Immature natural killer cell (primary cell): ENCODE data around the gene TRIM74. TPM values are rescaled to one million over a fixed set of nuclear protein-coding genes. Genes with fewer than 3 reads are reported as not detected.
"Not testable (repeated sequence)": the region's sequence is repeated elsewhere in the genome, so short reads cannot be mapped to it uniquely, and the experiment has no call there.

Source experiments
- DNase-seq, 3 donors: peaks; one replicate each; pipeline ENCODE4 v3.0.0; 2022; ENCODE audit warnings: mixed read lengths in 1 of 3
- H3K27ac Mint-ChIP-seq, 6 donors: one replicate each; pipeline ENCODE4 v1.8.0; 2020; ENCODE audit warnings: mixed read lengths in 6 of 6, mild to moderate bottlenecking in 5 of 6, inconsistent platforms in 4 of 6, moderate library complexity in 3 of 6
- H3K27me3 Mint-ChIP-seq, 3 donors: one replicate each; pipeline ENCODE4 v1.8.0; 2020 to 2021; ENCODE audit warnings: low read depth in 3 of 3, mild to moderate bottlenecking in 3 of 3, mixed read lengths in 3 of 3, moderate library complexity in 3 of 3, inconsistent platforms in 1 of 3
- H3K36me3 Mint-ChIP-seq, 3 donors: one replicate each; pipeline ENCODE4 v1.8.0; 2020; ENCODE audit warnings: mixed read lengths in 3 of 3, inconsistent platforms in 2 of 3, mild to moderate bottlenecking in 2 of 3
- H3K4me1 Mint-ChIP-seq, 2 donors: one replicate each; pipeline ENCODE4 v1.8.0; 2020; ENCODE audit warnings: inconsistent platforms in 2 of 2, mild to moderate bottlenecking in 2 of 2, mixed read lengths in 2 of 2, moderate library complexity in 1 of 2
- H3K4me3 Mint-ChIP-seq, 5 donors: one replicate each; pipeline ENCODE4 v1.8.0; 2020; ENCODE audit warnings: mild to moderate bottlenecking in 5 of 5, mixed read lengths in 5 of 5, inconsistent platforms in 3 of 5, moderate library complexity in 3 of 5
- H3K9me3 Mint-ChIP-seq, 6 donors: one replicate each; pipeline ENCODE4 v1.8.0; 2020; ENCODE audit warnings: mild to moderate bottlenecking in 6 of 6, mixed read lengths in 6 of 6, inconsistent platforms in 4 of 6, moderate library complexity in 3 of 6
- polyA plus RNA-seq, 3 donors: library from polyadenylated mRNA; unstranded; fragments of 300-500 nt; fragmentation: Illumina TruSeq; gene quantifications; one replicate each; pipeline ENCODE4 v1.2.3, GENCODE V29; 2021

The TRIM74 gene
- polyA plus RNA-seq, 3 donors from 2014 or later, result not detected

DNA sequence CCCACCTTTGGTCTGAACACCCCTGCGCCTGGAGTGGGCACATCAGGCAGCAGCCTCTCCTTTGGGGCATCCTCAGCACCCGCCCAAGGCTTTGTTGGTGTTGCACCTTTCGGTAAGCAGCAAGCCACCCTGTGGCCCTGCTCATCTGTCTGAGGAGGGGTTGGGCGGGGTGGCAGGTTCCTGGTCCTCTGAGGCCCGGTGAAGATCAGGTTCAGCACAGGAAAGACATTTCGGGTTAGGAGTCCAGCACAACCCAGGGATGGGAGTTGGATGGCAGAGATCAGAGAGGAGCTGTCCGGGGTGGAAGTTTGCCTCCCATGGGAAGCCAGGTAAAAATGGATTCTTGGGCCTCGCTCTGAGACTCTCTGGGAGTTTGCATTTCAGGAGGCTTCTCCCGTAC is 23.7 kb downstream of the TRIM74 start:
- not testable (repeated sequence) for H3K36me3 Mint-ChIP-seq, H3K27me3 Mint-ChIP-seq, H3K4me3 Mint-ChIP-seq, H3K9me3 Mint-ChIP-seq, DNase-seq
- peak overlapping the region in 1 of 6 donors; percentile 7 for H3K27ac Mint-ChIP-seq
- H3K4me1 Mint-ChIP-seq, result peaks cover 12 to 18% of the 10 kb centered on the region in 2 donors

DNA sequence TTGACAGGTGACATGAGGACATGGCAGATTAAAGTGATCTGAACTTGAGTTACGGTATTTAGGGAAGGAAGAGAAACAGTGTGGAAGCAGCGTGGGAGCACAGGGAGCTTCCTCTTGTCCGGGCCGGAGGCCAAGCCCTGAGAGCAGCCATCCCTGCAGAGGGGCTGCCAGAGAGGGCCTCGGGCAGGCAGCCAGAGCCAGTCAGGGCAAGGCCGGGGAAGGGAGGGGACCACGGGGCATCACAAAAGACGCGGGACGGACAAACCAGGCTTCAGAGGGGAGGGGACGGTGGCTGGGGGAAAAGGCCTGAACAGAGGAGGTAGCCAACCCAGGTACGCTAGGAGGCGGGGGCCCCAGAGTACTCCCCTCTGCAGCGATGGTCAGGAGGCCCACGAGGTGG is 24.3 kb downstream of the TRIM74 start:
- not testable (repeated sequence) for DNase-seq, H3K36me3 Mint-ChIP-seq, H3K9me3 Mint-ChIP-seq, H3K4me3 Mint-ChIP-seq, H3K27me3 Mint-ChIP-seq, H3K27ac Mint-ChIP-seq
- peaks cover 12 to 18% of the 10 kb centered on the region in 2 donors for H3K4me1 Mint-ChIP-seq

DNA sequence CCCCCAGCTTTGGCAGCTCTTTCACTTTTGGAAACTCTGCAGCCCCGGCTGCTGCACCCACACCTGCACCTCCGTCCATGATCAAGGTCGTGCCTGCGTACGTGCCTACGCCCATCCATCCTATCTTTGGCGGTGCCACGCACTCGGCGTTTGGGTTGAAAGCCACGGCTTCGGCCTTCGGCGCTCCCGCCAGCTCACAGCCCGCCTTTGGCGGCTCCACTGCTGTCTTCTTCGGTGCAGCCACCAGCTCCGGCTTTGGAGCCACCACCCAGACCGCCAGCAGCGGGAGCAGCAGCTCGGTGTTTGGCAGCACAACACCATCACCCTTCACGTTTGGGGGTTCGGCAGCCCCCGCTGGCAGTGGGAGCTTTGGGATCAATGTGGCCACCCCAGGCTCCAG is 26.3 kb downstream of the TRIM74 start:
- peaks cover 29 to 34% of the 10 kb centered on the region in 2 donors for H3K4me1 Mint-ChIP-seq
- peak in 2 of 3 donors; percentile 23 to 29 for DNase-seq

DNA sequence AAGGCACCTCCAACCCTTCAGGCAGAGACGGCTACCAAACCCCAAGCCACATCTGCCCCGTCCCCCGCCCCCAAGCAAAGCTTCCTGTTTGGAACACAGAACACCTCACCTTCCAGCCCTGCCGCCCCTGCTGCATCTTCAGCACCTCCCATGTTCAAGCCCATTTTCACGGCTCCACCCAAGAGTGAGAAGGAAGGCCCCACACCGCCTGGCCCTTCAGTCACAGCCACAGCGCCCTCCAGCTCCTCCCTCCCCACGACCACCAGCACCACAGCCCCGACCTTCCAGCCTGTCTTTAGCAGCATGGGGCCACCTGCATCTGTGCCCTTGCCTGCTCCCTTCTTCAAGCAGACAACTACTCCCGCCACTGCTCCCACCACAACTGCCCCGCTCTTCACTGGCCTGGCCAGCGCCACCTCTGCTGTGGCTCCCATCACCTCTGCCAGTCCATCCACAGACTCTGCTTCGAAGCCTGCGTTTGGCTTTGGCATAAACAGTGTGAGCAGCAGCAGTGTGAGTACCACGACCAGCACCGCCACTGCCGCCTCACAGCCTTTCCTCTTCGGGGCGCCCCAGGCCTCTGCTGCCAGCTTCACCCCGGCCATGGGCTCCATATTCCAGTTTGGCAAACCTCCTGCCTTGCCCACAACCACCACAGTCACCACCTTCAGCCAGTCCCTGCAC is 27.1 kb downstream of the TRIM74 start:
- H3K4me1 Mint-ChIP-seq, result peaks cover 37 to 42% of the 10 kb centered on the region in 2 donors
- peak; percentile 69 to 78 (median 71) for DNase-seq
- H3K36me3 Mint-ChIP-seq, result peaks cover 9 to 14% (median 10%) of the 10 kb centered on the region in 3 donors
- not testable (repeated sequence) for H3K27me3 Mint-ChIP-seq, H3K9me3 Mint-ChIP-seq
- peak overlapping the region; percentile 67 to 82 (median 80) for H3K4me3 Mint-ChIP-seq
- peak overlapping the region; percentile 80 to 97 (median 94) for H3K27ac Mint-ChIP-seq

More for the DNA sequence above, 26.3 kb downstream of the TRIM74 start:
- H3K9me3 Mint-ChIP-seq, H3K4me3 Mint-ChIP-seq, H3K27me3 Mint-ChIP-seq: not testable (repeated sequence)
- H3K36me3 Mint-ChIP-seq, result peaks cover 9 to 14% (median 10%) of the 10 kb centered on the region in 3 donors
- H3K27ac Mint-ChIP-seq, result peak overlapping the region in 1 of 6 donors; percentile 62

DNA sequence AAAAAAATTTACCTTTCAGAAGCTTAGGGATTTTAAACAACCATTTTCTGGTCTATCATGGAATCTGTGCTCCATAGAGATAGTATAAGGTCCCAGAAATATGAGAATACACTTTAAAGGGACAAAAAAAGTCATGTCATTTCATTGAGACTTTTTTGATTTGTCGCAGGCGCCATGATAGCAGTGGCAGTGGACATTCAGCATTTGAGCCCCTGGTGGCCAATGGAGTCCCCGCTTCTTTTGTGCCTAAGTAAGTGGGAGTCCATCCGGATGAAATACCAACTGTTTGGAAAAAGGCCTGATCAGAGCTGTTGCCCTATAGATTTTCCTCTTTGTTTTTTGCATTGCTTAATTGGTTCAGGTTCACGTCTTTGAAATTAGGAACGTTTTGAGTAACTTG is 41.0 kb downstream of the TRIM74 start:
- not testable (repeated sequence) for H3K27ac Mint-ChIP-seq, H3K4me3 Mint-ChIP-seq, DNase-seq, H3K9me3 Mint-ChIP-seq
- Mint-ChIP-seq H3K27me3 (peaks cover 4 to 11% (median 10%) of the 10 kb centered on the region in 3 donors), H3K4me1 (peaks cover 29 to 47% of the 10 kb centered on the region in 2 donors), H3K36me3 (peaks cover 22 to 44% (median 23%) of the 10 kb centered on the region in 3 donors)

DNA sequence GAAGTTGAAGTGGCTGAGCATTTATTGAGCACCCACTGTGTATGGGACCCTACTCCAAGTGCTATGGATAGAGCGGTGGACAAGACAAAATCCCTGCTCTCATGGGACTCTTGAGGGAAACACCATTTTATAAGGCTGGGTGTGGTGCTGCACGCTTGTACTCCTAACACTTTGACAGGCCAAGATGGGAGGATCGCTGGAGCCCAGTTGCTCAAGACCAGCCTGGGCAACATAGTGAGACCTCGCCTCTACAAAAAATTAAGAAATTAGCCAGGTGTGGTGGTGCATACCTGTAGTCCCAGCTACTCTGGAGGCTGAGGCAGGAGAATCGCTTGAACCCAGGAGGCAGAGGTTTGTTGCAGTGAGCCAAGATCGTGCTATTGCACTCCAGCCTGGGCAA is 41.5 kb downstream of the TRIM74 start:
- Mint-ChIP-seq H3K36me3 (peaks cover 22 to 44% (median 23%) of the 10 kb centered on the region in 3 donors), H3K4me1 (peaks cover 31 to 47% of the 10 kb centered on the region in 2 donors), H3K27ac (peak overlapping the region in 3 of 6 donors; percentile 30 to 95 (median 74)), H3K27me3 (peaks cover 4 to 12% (median 10%) of the 10 kb centered on the region in 3 donors)
- DNase-seq, H3K4me3 Mint-ChIP-seq, H3K9me3 Mint-ChIP-seq: not testable (repeated sequence)

DNA sequence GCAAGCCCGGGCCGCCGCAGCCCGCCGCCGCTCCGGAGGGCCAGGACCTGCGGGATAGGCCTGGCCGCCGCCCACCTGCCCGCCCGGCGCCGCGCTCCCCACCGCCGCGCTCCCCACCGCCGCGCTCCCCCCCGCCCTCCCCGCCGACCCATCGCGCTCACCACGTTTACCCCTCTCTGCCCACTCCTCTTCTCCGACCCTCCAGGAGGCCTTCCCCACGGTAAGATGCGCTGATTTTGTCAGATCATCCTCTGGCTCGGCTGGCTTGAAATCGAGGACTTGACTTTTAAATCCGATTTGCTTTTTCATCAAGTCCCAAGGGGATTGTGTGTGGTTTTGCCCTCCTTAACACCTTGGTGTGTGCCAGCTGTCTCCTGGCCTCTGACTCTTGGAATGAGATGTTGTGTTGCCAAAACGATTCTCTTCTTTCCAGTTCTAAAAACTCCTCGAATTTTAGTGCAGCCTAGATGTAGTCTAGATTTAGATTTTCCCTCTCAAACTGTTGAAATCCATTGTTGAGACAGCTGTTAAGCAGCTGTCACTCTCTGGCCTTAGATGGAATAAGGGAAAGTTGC is 43.6 kb downstream of the TRIM74 start:
- Mint-ChIP-seq H3K27ac (peak overlapping the region; percentile 94 to 97 (median 96)), H3K4me3 (peak overlapping the region; percentile 91 to 98 (median 93)), H3K27me3 (peaks cover 4 to 12% (median 10%) of the 10 kb centered on the region in 3 donors), H3K9me3 (no peaks in the 10 kb centered on the region), H3K36me3 (peaks cover 21 to 37% (median 22%) of the 10 kb centered on the region in 3 donors), H3K4me1 (peaks cover 31 to 47% of the 10 kb centered on the region in 2 donors)
- no peak for DNase-seq

DNA sequence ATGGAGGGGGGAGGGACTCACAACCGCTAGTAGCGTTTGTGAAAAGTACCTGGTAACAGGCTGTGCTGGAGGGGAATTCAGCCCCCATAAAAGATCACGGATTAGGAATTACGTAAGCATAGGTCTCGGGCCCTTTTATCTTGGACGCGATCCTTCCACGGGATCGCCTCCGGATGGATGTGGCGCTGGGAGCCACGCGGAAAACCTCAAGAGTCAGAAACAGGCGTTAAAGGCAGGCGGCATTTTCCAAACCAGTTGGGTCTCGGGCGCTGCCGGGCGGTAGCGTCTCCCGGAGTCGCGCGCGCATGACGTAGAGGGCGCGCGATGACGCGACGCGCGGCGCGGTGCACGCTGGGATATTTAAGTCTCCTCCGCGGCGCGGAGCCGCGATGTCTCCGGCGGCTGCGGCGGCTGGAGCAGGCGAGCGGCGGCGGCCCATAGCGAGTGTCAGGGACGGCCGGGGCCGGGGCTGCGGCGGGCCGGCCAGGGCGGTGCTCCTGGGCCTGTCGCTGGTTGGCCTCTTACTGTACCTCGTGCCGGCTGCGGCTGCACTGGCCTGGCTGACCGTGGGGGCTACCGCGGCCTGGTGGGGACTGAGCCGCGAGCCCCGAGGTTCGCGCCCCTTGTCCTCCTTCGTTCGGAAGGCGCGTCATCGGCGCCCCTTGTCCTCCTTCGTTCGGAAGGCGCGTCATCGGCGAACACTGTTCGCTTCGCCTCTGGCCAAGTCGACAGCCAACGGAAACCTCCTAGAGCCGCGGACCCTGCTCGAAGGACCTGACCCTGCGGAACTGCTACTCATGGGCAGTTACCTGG is 44.3 kb downstream of the TRIM74 start, which contains the start of gene POM121:
Gene POM121, plus strand, starts transcription at position 363 of the 813 bp plus-strand sequence. Its CDS starts 27 bp downstream, at position 390.
- Mint-ChIP-seq H3K27me3 (peaks cover 4 to 13% (median 10%) of the 10 kb centered on the region in 3 donors), H3K36me3 (peaks cover 15 to 30% (median 17%) of the 10 kb centered on the region in 3 donors), H3K9me3 (no peaks in the 10 kb centered on the region), H3K4me1 (peaks cover 31 to 47% of the 10 kb centered on the region in 2 donors), H3K4me3 (peak within 1 kb of the TSS; percentile 93 to 100 (median 98)), H3K27ac (peak within 1 kb of the TSS; percentile 96 to 100 (median 99))
- peak; percentile 84 to 86 (median 86) for DNase-seq

DNA sequence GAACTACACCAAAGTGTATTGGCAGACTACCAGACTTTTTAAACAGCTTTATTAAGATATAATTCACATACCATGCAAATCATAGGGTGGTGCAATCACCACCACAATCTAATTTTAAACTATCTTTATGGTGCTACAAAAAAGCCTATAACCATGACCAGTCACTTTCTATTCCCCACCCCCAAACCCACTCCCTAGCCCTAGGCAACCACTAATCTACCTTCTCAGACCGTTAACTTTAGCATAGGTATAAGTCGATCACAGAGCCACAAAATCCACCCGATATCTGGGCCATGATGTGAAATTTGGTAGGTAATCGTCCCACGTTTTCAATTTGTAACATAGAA is 44.9 kb downstream of the TRIM74 start:
- peak overlapping the region; percentile 92 to 100 (median 98) for H3K4me3 Mint-ChIP-seq
- H3K36me3 Mint-ChIP-seq, result peaks cover 11 to 24% (median 15%) of the 10 kb centered on the region in 3 donors
- peak overlapping the region; percentile 96 to 100 (median 99) for H3K27ac Mint-ChIP-seq
- DNase-seq, result no peak
- H3K4me1 Mint-ChIP-seq, result peaks cover 31 to 42% of the 10 kb centered on the region in 2 donors
- no peaks in the 10 kb centered on the region for H3K9me3 Mint-ChIP-seq
- H3K27me3 Mint-ChIP-seq, result peaks cover 4 to 15% (median 10%) of the 10 kb centered on the region in 3 donors

DNA sequence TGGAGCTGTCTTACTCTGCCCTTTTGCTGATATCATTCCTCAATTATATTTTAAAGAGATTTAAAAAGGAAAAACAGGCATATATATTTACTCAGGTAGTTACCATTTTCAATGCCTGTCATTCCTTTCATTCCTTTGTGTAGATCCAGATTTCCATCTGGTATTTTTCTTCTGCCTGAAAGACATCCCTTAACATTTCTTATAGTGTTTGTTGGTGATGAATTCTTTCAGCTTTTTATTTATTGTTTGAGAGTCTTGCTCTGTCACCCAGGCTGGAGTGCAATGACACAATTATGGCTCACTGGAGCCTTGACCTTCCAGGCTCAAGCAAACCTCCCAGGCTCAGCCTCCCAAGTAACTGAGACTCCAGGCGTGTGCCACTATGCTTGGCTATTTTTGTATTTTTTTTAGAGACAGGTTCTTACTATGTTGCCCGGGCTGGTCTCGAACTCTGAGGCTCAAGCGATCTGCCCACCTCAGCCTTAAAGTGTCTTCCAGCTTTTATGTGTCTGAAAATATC is 50.0 kb downstream of the TRIM74 start:
- Mint-ChIP-seq H3K36me3 (peaks cover 0 to 4% (median 3%) of the 10 kb centered on the region in 3 donors), H3K4me1 (peaks cover 13 to 19% of the 10 kb centered on the region in 2 donors), H3K4me3 (no peak overlapping the region), H3K27ac (peak overlapping the region in 1 of 6 donors; percentile 1), H3K9me3 (no peaks in the 10 kb centered on the region), H3K27me3 (peaks cover 0 to 9% (median 1%) of the 10 kb centered on the region in 3 donors)
- no peak for DNase-seq

DNA sequence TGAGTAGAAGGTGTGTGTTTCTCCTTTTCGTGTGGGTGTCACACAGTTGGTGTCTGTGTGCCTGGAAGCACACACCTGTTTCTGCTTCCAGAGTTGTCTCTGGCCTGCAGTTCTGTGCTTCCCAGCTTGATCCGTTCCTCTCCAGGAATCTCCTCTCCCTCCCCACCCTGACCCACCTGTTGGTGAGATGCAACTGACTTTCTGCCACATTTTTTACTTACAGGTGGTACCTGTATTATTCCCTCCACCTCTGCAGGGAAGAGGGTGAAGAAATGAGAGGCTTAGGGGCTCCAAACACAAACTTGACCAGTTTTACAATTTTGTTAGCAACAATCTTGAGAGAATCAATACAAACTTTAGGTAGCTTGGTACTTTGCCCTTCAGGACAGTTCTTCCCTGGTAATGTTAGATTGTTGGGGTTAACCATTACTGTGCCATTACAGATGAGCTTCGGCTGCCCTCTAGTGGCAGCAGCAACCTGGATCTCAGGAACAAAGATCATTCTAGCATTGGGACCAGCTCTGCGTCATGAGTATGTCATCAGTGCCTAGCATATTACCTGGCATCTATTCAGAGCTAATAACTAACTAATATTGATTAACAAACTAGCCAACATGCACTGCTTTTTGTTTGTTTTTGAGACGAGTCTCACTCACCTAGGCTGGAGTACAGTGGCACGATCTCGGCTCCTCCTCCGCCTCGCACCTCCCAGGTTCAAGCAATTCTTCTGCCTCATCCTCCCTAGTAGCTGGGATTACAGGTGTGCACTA is 54.3 kb downstream of the TRIM74 start:
- not testable (repeated sequence) for H3K4me3 Mint-ChIP-seq, H3K9me3 Mint-ChIP-seq, H3K27me3 Mint-ChIP-seq
- peak overlapping the region in 5 of 6 donors; percentile 51 to 77 (median 58) for H3K27ac Mint-ChIP-seq
- DNase-seq, result peak; percentile 13 to 30 (median 30)
- H3K4me1 Mint-ChIP-seq, result peaks cover 6 to 14% of the 10 kb centered on the region in 2 donors
- H3K36me3 Mint-ChIP-seq, result peaks cover 0 to 19% (median 13%) of the 10 kb centered on the region in 3 donors

DNA sequence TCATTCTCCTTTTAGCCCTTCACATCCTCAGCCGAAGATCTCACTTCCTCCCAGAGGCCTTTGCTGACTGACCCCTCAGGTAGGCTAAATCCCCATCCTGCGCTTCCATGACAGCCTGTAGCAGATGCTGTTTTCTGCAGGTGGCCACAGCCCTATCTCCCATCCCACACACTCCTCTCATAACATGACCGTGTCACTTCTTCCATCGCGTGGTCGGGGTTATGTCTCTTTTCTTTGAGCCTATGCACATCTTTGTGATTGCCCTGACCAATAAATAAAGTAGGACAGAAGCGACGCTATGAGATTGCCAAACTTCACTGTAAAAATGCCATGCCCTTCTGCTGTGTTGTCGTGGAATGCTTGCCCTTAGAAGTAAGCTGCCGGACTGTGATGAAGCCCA is 55.5 kb downstream of the TRIM74 start:
- H3K4me1 Mint-ChIP-seq, result peaks cover 6 to 20% of the 10 kb centered on the region in 2 donors
- not testable (repeated sequence) for DNase-seq, H3K27me3 Mint-ChIP-seq, H3K9me3 Mint-ChIP-seq, H3K4me3 Mint-ChIP-seq
- peak overlapping the region in 3 of 6 donors; percentile 19 to 85 (median 37) for H3K27ac Mint-ChIP-seq
- H3K36me3 Mint-ChIP-seq, result peaks cover 0 to 25% (median 17%) of the 10 kb centered on the region in 3 donors

DNA sequence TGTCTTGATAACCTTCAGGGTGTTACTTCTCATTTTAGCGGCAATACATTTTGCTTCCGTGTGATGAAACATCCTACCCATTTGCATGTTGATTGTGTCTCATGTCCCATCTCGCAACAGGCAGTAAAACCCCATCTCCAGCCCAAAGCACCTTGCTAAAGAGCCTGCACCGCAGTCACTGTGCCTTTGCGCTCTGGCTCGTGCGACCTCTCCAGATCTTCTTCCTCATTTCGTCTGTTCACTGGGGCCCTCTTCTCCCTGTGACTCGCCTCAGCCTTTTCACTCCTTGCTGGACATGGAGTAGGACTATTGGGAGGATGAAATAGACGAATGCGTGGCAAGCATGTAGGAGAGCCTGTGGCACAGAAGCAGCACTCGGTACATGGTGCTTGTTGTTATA is 57.9 kb downstream of the TRIM74 start:
- H3K9me3 Mint-ChIP-seq, H3K27me3 Mint-ChIP-seq, H3K4me3 Mint-ChIP-seq, DNase-seq, H3K27ac Mint-ChIP-seq: not testable (repeated sequence)
- Mint-ChIP-seq H3K4me1 (peaks cover 5 to 34% of the 10 kb centered on the region in 2 donors), H3K36me3 (peaks cover 6 to 35% (median 26%) of the 10 kb centered on the region in 3 donors)
